ENCODE data around the gene TMEM242.
A peak's percentile ranks its signal among the peaks of the same experiment; 100 is the strongest.
"Not testable (repeated sequence)": the region's sequence is repeated elsewhere in the genome, so short reads cannot be mapped to it uniquely, and the experiment has no call there.

TMEM242 gene

GRCh38 chr6:157323966-157324300 lies 614 bp upstream of the TMEM242 start:
- peak; percentile 12 to 27 for DNase-seq (ENCODE audit: low read depth in 2 of 2)

- DNase-seq (ENCODE audit: low read depth in 2 of 2): peak; percentile 52 to 70
These were observed 496 bp downstream of the TMEM242 start for GRCh38 chr6:157322792-157323254.

GRCh38 chr6:157316871-157317814 lies 6.2 kb downstream of the TMEM242 start:
- DNase-seq (ENCODE audit: low read depth in 2 of 2): no peak

- peak in 1 of 2 donors; percentile 9 for DNase-seq (ENCODE audit: low read depth in 2 of 2)
These were observed 8.5 kb downstream of the TMEM242 start for GRCh38 chr6:157314705-157315321.

- DNase-seq (ENCODE audit: low read depth in 2 of 2): no peak
These were observed 9.5 kb downstream of the TMEM242 start for GRCh38 chr6:157313531-157314467.

- DNase-seq (ENCODE audit: low read depth in 2 of 2): no peak
These were observed 10.6 kb downstream of the TMEM242 start for GRCh38 chr6:157312757-157313156.

- DNase-seq (ENCODE audit: low read depth in 2 of 2): not testable (repeated sequence)
These were observed 12.6 kb downstream of the TMEM242 start for GRCh38 chr6:157310693-157311092.

GRCh38 chr6:157307661-157308060 lies 15.7 kb downstream of the TMEM242 start:
- DNase-seq (ENCODE audit: low read depth in 2 of 2): no peak

- DNase-seq (ENCODE audit: low read depth in 2 of 2): no peak
These were observed 17.4 kb downstream of the TMEM242 start for GRCh38 chr6:157305670-157306653.

GRCh38 chr6:157304899-157305663 lies 18.2 kb downstream of the TMEM242 start:
- no peak for DNase-seq (ENCODE audit: low read depth in 2 of 2)

GRCh38 chr6:157302736-157303135 lies 20.6 kb downstream of the TMEM242 start:
- DNase-seq (ENCODE audit: low read depth in 2 of 2): no peak

GRCh38 chr6:157300436-157300835 lies 22.9 kb downstream of the TMEM242 start:
- no peak for DNase-seq (ENCODE audit: low read depth in 2 of 2)

GRCh38 chr6:157300006-157300405 lies 23.3 kb downstream of the TMEM242 start:
- DNase-seq (ENCODE audit: low read depth in 2 of 2): no peak

GRCh38 chr6:157298216-157298724 lies 25.0 kb downstream of the TMEM242 start:
- DNase-seq (ENCODE audit: low read depth in 2 of 2): no peak

- DNase-seq (ENCODE audit: low read depth in 2 of 2): no peak
These were observed 28.7 kb downstream of the TMEM242 start for GRCh38 chr6:157294654-157295053.

GRCh38 chr6:157293780-157294179 lies 29.5 kb downstream of the TMEM242 start:
- DNase-seq (ENCODE audit: low read depth in 2 of 2): no peak

GRCh38 chr6:157292202-157292601 lies 31.1 kb downstream of the TMEM242 start:
- DNase-seq (ENCODE audit: low read depth in 2 of 2): no peak

GRCh38 chr6:157291356-157291755 lies 32.0 kb downstream of the TMEM242 start:
- DNase-seq (ENCODE audit: low read depth in 2 of 2): no peak

GRCh38 chr6:157290797-157291196 lies 32.5 kb downstream of the TMEM242 start:
- no peak for DNase-seq (ENCODE audit: low read depth in 2 of 2)

- no peak for DNase-seq (ENCODE audit: low read depth in 2 of 2)
These were observed 33.6 kb downstream of the TMEM242 start for GRCh38 chr6:157289764-157290163.
